GM19043 (cell line): ENCODE measurements around the gene HES3.
"Not testable (repeated sequence)": the region's sequence is repeated elsewhere in the genome, so short reads cannot be mapped to it uniquely, and the experiment has no call there.

ENCODE experiments used
- ATAC-seq: cut with Tn5 transposase; IDR thresholded peaks from one replicate; pipeline ENCODE4 v1.9.1; 2021; ENCODE audit warnings: low read depth; ENCODE audit not compliant: unreplicated experiment

The HES3 gene

GRCh38 chr1:6218375-6219164 lies 25.4 kb upstream of the HES3 start:
- no peak for ATAC-seq

GRCh38 chr1:6219641-6220040 lies 24.3 kb upstream of the HES3 start:
- ATAC-seq: not testable (repeated sequence)

GRCh38 chr1:6220236-6220635 lies 23.7 kb upstream of the HES3 start:
- no peak for ATAC-seq

GRCh38 chr1:6221210-6221784 lies 22.7 kb upstream of the HES3 start:
- ATAC-seq: no peak

GRCh38 chr1:6222636-6223035 lies 21.3 kb upstream of the HES3 start:
- no peak for ATAC-seq

GRCh38 chr1:6223617-6224016 lies 20.4 kb upstream of the HES3 start:
- no peak for ATAC-seq

GRCh38 chr1:6224718-6225117 lies 19.3 kb upstream of the HES3 start:
- ATAC-seq: no peak

- no peak for ATAC-seq
Measured at GRCh38 chr1:6225651-6226050, 18.3 kb upstream of the HES3 start.

GRCh38 chr1:6233376-6233775 lies 10.6 kb upstream of the HES3 start:
- no peak for ATAC-seq

- no peak for ATAC-seq
Measured at GRCh38 chr1:6234502-6235295, 9.3 kb upstream of the HES3 start.

- ATAC-seq: no peak
Measured at GRCh38 chr1:6235296-6235677, 8.7 kb upstream of the HES3 start.

- ATAC-seq: no peak
Measured at GRCh38 chr1:6237093-6237492, 6.9 kb upstream of the HES3 start.

GRCh38 chr1:6239213-6239752 lies 4.7 kb upstream of the HES3 start:
- ATAC-seq: no peak

GRCh38 chr1:6239950-6240768 lies 3.8 kb upstream of the HES3 start:
- ATAC-seq: no peak

GRCh38 chr1:6241107-6241886 lies 2.7 kb upstream of the HES3 start:
- ATAC-seq: no peak

GRCh38 chr1:6241887-6242740 lies 1.9 kb upstream of the HES3 start:
- ATAC-seq: no peak

GRCh38 chr1:6243053-6243834 lies 735 bp upstream of the HES3 start:
- ATAC-seq: no peak

GRCh38 chr1:6244401-6245049 lies 546 bp downstream of the HES3 start:
- ATAC-seq: no peak
